AG10803 (cell line): ENCODE data around the gene CHST3.

ENCODE experiments used
- DNase-seq: peaks from one replicate; pipeline ENCODE4 v3.0.0; 2010; ENCODE audit warnings: low read depth
- H3K4me3 ChIP-seq: 2 replicates; pipeline ENCODE4 v1.5.1; 2011; ENCODE audit warnings: mild to moderate bottlenecking, low read length, control low read depth
- TF ChIP-seq, protein P1 (sequence below): conservative IDR thresholded peaks from 2 replicates; pipeline ENCODE4 v1.5.1; 2011; ENCODE audit warnings: mild to moderate bottlenecking, low read length, control low read depth, inconsistent platforms

Gene CHST3

DNA sequence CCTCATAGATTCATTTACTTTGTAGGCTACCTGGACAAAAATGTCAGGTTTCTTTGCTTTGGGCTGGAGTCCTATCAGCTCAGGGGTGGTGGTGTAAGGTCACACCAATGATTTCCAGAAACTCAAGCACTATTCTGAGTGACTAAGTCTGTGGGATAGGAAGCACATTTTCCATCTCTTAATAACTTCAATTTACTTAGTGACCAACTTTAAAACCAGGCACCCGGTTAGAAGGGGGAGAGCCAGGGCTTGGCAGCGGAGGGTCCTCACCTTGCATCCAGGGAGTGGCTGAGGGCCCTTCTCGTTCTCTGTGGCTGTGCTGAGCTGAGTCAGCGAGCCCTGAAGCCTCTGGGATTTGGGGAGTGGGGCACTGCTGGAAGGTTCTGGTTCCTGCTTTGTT is 6.7 kb downstream of the CHST3 start:
- H3K4me3 ChIP-seq = no peak overlapping the region
- TF ChIP-seq, protein P1, sequence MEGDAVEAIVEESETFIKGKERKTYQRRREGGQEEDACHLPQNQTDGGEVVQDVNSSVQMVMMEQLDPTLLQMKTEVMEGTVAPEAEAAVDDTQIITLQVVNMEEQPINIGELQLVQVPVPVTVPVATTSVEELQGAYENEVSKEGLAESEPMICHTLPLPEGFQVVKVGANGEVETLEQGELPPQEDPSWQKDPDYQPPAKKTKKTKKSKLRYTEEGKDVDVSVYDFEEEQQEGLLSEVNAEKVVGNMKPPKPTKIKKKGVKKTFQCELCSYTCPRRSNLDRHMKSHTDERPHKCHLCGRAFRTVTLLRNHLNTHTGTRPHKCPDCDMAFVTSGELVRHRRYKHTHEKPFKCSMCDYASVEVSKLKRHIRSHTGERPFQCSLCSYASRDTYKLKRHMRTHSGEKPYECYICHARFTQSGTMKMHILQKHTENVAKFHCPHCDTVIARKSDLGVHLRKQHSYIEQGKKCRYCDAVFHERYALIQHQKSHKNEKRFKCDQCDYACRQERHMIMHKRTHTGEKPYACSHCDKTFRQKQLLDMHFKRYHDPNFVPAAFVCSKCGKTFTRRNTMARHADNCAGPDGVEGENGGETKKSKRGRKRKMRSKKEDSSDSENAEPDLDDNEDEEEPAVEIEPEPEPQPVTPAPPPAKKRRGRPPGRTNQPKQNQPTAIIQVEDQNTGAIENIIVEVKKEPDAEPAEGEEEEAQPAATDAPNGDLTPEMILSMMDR = no peak
- no peak for DNase-seq

DNA sequence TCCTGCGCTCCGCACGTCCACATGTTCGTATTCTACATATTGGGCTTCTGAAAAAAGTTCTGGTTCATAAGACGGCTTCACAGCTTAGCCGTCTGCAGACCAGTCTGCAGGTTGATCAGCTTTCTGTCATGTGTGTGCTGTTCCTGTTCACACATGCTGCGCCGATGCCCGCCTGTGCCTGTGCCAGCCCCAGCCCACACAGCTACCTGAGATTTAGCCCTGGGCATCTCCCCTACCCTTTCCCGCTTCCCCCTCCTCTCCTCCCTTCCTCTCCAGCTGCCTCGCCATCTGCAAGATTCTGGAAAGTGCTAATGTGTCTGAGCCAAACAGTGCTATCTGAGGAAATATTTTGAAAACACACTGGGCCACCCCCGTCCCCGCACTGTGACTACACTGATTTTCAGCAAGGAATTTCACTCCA is 7.1 kb downstream of the CHST3 start:
- no peak overlapping the region for H3K4me3 ChIP-seq
- TF ChIP-seq, protein P1 = no peak
- DNase-seq = no peak

DNA sequence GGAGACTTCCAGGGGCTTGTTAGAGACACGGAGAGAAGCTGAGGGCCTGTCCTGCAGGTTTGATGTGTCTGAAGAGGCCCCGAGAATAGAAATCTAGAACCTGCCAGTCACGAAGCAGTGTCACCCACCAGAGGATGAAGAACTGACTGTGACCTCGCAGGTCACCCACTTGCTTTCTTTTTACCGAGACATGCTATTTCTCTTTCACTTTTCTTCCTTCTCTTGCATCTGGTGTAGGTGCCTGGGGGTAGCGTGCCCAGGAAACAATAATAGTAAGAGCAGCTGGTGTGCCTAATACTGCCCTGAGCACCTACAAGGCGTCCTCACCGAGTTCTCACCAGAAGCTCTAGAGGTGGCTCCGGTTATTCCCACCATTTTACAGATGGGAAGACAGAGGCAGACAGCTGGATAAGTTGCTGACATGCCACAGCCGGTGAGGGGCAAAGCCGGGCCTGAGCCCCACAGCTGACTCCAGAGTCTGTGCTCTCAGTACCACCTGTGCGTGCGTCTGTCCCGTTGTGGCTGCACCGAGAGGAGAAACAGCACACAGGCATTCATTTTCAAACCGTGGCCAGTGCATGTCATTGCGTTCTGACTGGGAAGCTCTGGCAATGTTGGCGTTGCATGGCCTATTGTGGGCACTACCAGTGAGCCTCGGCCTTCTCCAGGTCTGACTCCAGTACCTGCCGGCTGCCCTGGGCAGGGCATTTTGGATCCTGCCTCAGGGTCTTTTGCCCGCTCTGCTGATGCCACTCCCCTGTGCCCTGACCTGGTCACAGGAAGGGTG is 7.8 kb downstream of the CHST3 start:
- DNase-seq = no peak
- TF ChIP-seq, protein P1 = no peak
- H3K4me3 ChIP-seq = no peak overlapping the region

GRCh38 chr10:71972746-71973695 is 8.8 kb downstream of the CHST3 start:
- TF ChIP-seq, protein P1 = no peak
- no peak overlapping the region for H3K4me3 ChIP-seq
- no peak for DNase-seq

DNA sequence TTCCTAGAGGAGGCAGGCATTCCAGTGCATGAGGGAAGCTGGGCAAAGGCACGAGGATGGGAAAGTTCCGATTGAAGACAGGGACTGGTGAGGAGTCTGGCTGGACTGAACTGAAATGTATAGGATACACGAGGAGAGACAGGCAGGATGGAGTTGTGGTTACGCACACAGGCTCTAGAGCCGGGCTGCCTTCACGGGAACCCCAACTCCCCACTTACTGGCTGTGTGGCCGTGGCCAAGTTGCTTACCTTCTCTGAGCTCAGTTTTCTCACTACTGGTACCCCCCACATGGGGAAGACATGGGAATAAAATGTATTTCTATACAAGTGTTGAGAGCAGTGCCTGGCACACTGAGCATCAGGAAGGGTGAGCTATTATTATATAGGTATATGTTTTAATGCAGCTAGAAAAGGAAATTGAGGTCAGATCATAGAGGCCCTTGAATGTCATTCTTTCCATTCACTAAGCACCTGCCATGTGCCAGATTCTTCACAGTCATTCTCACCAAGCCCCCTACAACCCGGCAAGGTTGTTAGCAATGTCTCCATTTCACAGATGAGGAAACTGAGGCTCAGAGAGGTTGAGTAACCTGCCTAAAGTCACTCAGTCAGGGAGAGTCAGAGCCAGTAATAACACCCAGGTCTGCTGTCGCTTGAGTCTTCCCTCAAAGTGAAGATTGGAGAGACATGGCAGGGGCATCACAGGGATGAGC is 9.7 kb downstream of the CHST3 start:
- no peak overlapping the region for H3K4me3 ChIP-seq
- DNase-seq = no peak
- TF ChIP-seq, protein P1 = no peak

- TF ChIP-seq, protein P1 = no peak
- peak; percentile 77 for DNase-seq
- no peak overlapping the region for H3K4me3 ChIP-seq
These were observed 10.4 kb downstream of the CHST3 start for GRCh38 chr10:71974489-71975021.
